Panc1 (cell line): Measurements from ENCODE around the gene RSPH3. TPM values are rescaled to one million over a fixed set of nuclear protein-coding genes. Genes with fewer than 3 reads are reported as not detected.

ENCODE experiments used
- ATAC-seq: fragments of 200-7000 bp; cut with Tn5 transposase; 2 replicates; pipeline ENCODE4 v1.9.1; 2020; ENCODE audit warnings: mild to moderate bottlenecking, moderate library complexity
- BruUV-seq: library from RNA; stranded (reverse); fragments of 400-500 nt; replicated peaks from 2 replicates; lab custom pipeline; 2021; lab: Mats Ljungman, UMichigan
- CTCF ChIA-PET: fragments of 300-600 bp; sonication (Branson Sonifier 250); formaldehyde crosslinking; loops from one replicate; lab custom pipeline; 2022; ENCODE audit warnings: antibody characterized with exemption; lab: Charles Lee
- POLR2A ChIA-PET: fragments of 300-600 bp; sonication (Branson Sonifier 250); formaldehyde crosslinking; loops from one replicate; lab custom pipeline; 2022; ENCODE audit warnings: antibody characterized with exemption; lab: Charles Lee
- DNase-seq: peaks from one replicate; pipeline ENCODE4 v3.0.0-alpha.2; 2010; ENCODE audit warnings: low read depth, low spot score
- H3K27ac ChIP-seq: 2 replicates; pipeline ENCODE4 v1.5.1; 2011; ENCODE audit warnings: mild to moderate bottlenecking, low read length, inconsistent platforms
- H3K27me3 ChIP-seq: fragments of 200-500 bp; sonication (Bioruptor generic); 2 replicates; pipeline ENCODE4 v1.6.0; 2014; ENCODE audit warnings: low read length, inconsistent platforms; ENCODE audit not compliant: control insufficient read depth, insufficient read depth
- H3K36me3 ChIP-seq: fragments of 200-500 bp; sonication (Bioruptor generic); 2 replicates; pipeline ENCODE4 v1.5.1; 2014; ENCODE audit warnings: inconsistent platforms, mild to moderate bottlenecking, low read length, moderate library complexity; ENCODE audit not compliant: control insufficient read depth, insufficient read depth
- H3K4me1 ChIP-seq: 2 replicates; pipeline ENCODE4 v1.5.1; 2011; ENCODE audit warnings: inconsistent platforms, mild to moderate bottlenecking, low read length, moderate library complexity; ENCODE audit not compliant: control insufficient read depth, insufficient read depth
- H3K4me3 ChIP-seq, 2 experiments: 2 replicates each; pipeline ENCODE4 v1.5.1; 2011 to 2012; ENCODE audit warnings: low read depth in 2 of 2, low read length in 2 of 2, mild to moderate bottlenecking in 2 of 2, inconsistent platforms in 1 of 2, moderate library complexity in 1 of 2
- H3K9me3 ChIP-seq: fragments of 200-500 bp; sonication (Bioruptor generic); 2 replicates; pipeline ENCODE4 v1.5.1; 2014; ENCODE audit warnings: low read depth, mild to moderate bottlenecking, inconsistent platforms, low read length, moderate library complexity; ENCODE audit not compliant: control insufficient read depth, insufficient read depth
- POLR2AphosphoS5 ChIP-seq: IDR thresholded peaks from 2 replicates; pipeline ENCODE4 v1.6.1; 2012; ENCODE audit warnings: mild to moderate bottlenecking, low read depth, low read length, moderate library complexity
- SIN3A ChIP-seq: IDR thresholded peaks from 2 replicates; pipeline ENCODE4 v1.6.1; 2012; ENCODE audit warnings: low read depth, mild to moderate bottlenecking, low read length, moderate library complexity, borderline replicate concordance; ENCODE audit not compliant: insufficient read depth
- TCF7L2 ChIP-seq: IDR thresholded peaks from 2 replicates; pipeline ENCODE4 v1.6.1; 2011; ENCODE audit warnings: mild to moderate bottlenecking, low read depth, low read length, inconsistent platforms
- in situ Hi-C: cut with HindIII; loops from 2 replicates; pipeline ENCODE4 v1.10.0; 2016; ENCODE audit warnings: low sequenced_read_pairs, low pct_unique_long_range_greater_than_20kb
- intact Hi-C: fragments of 100-400 bp; cut with micrococcal nuclease; formaldehyde crosslinking; loops from one replicate; pipeline ENCODE4 v1.10.0; 2022; ENCODE audit not compliant: unreplicated experiment
- total RNA-seq: library from RNA; stranded (reverse); gene quantifications from one replicate; pipeline ENCODE4 v1.2.1, GENCODE V29; 2021; ENCODE audit not compliant: unreplicated experiment
- TF ChIP-seq, protein P1 (sequence below): fragments of 450-650 bp; IDR thresholded peaks from 2 replicates; pipeline ENCODE4 v1.5.1; 2017; ENCODE audit warnings: mild to moderate bottlenecking
- TF ChIP-seq, protein P2 (sequence below), 2 experiments: IDR thresholded peaks; 2 replicates each; pipeline ENCODE4 v1.6.1; 2011 to 2012; ENCODE audit warnings: low read depth in 2 of 2, control low read depth in 1 of 2, low read length in 1 of 2, mild to moderate bottlenecking in 1 of 2, moderate library complexity in 1 of 2; ENCODE audit not compliant: insufficient read depth in 1 of 2

The RSPH3 gene
- total RNA-seq, 1 experiment from 2014 or later: 8.1 TPM

DNA sequence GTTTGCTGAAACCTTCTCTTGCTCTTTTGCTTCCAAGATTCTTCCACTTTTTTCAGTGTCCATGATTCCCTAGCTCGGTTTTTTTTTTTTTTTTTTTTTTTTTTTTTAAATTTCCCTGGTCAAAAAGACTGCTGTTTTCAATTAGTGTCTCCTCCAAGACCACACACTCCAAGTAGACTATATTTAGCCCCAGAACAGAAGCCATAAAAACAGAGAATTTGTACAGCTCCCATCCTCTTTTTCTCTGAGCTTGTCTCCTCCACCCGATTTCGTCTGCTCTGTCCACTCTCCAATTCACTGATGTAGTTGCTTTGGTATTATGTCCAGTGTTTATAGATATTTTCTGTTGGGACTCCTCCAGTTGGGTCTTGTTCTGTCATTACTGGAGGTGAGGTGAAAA lies 37.6 kb downstream of the RSPH3 start:
- H3K27ac ChIP-seq: no peak overlapping the region
- intact Hi-C loops (no loop called here), in situ Hi-C loops (no loop called here)
- no peaks in the 10 kb centered on the region for H3K4me1 ChIP-seq
- peaks cover under 1% of the 10 kb centered on the region; the same call in 1 of the 2 replicates for H3K9me3 ChIP-seq
- H3K36me3 ChIP-seq: no peaks in the 10 kb centered on the region
- CTCF ChIA-PET: interaction anchor here (0.6 kb wide), 1 partner anchor 170 kb away, joined by 11 read pairs; no protein-coding TSS in a partner anchor
- H3K4me3 ChIP-seq: no peak overlapping the region
- BruUV-seq: no TSS peak
- TF ChIP-seq TCF7L2 (no peak), SIN3A (no peak), POLR2AphosphoS5 (no peak)
- TF ChIP-seq, protein P1, sequence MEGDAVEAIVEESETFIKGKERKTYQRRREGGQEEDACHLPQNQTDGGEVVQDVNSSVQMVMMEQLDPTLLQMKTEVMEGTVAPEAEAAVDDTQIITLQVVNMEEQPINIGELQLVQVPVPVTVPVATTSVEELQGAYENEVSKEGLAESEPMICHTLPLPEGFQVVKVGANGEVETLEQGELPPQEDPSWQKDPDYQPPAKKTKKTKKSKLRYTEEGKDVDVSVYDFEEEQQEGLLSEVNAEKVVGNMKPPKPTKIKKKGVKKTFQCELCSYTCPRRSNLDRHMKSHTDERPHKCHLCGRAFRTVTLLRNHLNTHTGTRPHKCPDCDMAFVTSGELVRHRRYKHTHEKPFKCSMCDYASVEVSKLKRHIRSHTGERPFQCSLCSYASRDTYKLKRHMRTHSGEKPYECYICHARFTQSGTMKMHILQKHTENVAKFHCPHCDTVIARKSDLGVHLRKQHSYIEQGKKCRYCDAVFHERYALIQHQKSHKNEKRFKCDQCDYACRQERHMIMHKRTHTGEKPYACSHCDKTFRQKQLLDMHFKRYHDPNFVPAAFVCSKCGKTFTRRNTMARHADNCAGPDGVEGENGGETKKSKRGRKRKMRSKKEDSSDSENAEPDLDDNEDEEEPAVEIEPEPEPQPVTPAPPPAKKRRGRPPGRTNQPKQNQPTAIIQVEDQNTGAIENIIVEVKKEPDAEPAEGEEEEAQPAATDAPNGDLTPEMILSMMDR: no peak
- TF ChIP-seq, protein P2, sequence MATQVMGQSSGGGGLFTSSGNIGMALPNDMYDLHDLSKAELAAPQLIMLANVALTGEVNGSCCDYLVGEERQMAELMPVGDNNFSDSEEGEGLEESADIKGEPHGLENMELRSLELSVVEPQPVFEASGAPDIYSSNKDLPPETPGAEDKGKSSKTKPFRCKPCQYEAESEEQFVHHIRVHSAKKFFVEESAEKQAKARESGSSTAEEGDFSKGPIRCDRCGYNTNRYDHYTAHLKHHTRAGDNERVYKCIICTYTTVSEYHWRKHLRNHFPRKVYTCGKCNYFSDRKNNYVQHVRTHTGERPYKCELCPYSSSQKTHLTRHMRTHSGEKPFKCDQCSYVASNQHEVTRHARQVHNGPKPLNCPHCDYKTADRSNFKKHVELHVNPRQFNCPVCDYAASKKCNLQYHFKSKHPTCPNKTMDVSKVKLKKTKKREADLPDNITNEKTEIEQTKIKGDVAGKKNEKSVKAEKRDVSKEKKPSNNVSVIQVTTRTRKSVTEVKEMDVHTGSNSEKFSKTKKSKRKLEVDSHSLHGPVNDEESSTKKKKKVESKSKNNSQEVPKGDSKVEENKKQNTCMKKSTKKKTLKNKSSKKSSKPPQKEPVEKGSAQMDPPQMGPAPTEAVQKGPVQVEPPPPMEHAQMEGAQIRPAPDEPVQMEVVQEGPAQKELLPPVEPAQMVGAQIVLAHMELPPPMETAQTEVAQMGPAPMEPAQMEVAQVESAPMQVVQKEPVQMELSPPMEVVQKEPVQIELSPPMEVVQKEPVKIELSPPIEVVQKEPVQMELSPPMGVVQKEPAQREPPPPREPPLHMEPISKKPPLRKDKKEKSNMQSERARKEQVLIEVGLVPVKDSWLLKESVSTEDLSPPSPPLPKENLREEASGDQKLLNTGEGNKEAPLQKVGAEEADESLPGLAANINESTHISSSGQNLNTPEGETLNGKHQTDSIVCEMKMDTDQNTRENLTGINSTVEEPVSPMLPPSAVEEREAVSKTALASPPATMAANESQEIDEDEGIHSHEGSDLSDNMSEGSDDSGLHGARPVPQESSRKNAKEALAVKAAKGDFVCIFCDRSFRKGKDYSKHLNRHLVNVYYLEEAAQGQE (IDR thresholded peaks at IDR 0.05; ENCODE audit: insufficient read depth in 1 of 2, low read depth in 2 of 2, low read length in 1 of 2): no peak
- POLR2A ChIA-PET: no interaction called here
- DNase-seq (no peak), ATAC-seq (no peak)
- H3K27me3 ChIP-seq: no peaks in the 10 kb centered on the region

DNA sequence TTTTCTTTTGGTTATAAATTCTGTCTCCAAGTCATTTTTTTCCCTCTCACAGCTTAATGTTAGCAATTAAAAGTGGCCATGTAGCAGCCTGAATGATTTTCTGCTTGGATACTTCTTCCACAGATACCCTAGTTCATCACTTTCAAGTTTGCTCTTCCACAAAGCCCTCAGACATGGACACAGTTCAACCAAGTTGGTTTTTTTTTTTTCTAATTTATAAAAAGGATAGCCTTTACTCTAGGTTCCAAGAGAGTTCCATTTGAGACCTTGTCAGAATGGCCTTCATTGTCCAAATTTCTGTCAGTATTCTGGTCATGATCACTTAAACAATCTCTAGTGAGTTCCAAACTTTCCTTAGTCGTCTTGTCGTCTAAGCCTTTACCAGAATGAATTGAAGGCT lies 40.0 kb downstream of the RSPH3 start:
- Histone ChIP-seq H3K9me3 (no peaks in the 10 kb centered on the region), H3K4me1 (no peaks in the 10 kb centered on the region), H3K27ac (no peak overlapping the region), H3K27me3 (no peaks in the 10 kb centered on the region), H3K4me3 (no peak overlapping the region), H3K36me3 (no peaks in the 10 kb centered on the region)
- in situ Hi-C loops: no loop called here
- DNase-seq (no peak), ATAC-seq (no peak)
- no TSS peak for BruUV-seq
- POLR2A ChIA-PET: no interaction called here
- intact Hi-C loops: no loop called here
- TF ChIP-seq TCF7L2 (no peak), SIN3A (no peak), POLR2AphosphoS5 (no peak)
- TF ChIP-seq, protein P1: no peak
- TF ChIP-seq, protein P2 (IDR thresholded peaks at IDR 0.05; ENCODE audit: insufficient read depth in 1 of 2, low read depth in 2 of 2, low read length in 1 of 2): no peak
- CTCF ChIA-PET: interaction anchor here (0.6 kb wide), 1 partner anchor 32 kb away, joined by 3 read pairs; no protein-coding TSS in a partner anchor
